IMR-90 (cell line): Measurements from ENCODE around the gene VWA8. TPM values are rescaled to one million over a fixed set of nuclear protein-coding genes. Genes with fewer than 3 reads are reported as not detected.
A peak's percentile ranks its signal among the peaks of the same experiment; 100 is the strongest.

Experiments
- ATAC-seq: fragments of 200-7000 bp; cut with Tn5 transposase; 2 replicates; pipeline ENCODE4 v1.9.1; 2020; ENCODE audit warnings: low read depth, mild to moderate bottlenecking, moderate library complexity
- BruUV-seq: library from RNA; stranded (reverse); fragments of 400-500 nt; replicated peaks from 2 replicates; lab custom pipeline; 2021; lab: Mats Ljungman, UMichigan
- CTCF ChIA-PET: fragments of 300-600 bp; formaldehyde crosslinking; extraction: SDS; loops from one replicate; lab custom pipeline; 2021; ENCODE audit warnings: antibody characterized with exemption; lab: Yijun Ruan, JAX
- POLR2A ChIA-PET: fragments of 300-600 bp; sonication (Branson Sonifier 250); formaldehyde crosslinking; loops from one replicate; lab custom pipeline; 2022; ENCODE audit warnings: antibody characterized with exemption; ENCODE audit not compliant: unreplicated experiment; lab: Charles Lee
- DNase-seq: peaks from one replicate; pipeline ENCODE4 v3.0.0; 2013
- H2AFZ ChIP-seq: replicated peaks from 2 replicates; pipeline ENCODE3; 2013; ENCODE audit warnings: low read length, mild to moderate bottlenecking; ENCODE audit not compliant: poor library complexity
- H2AK5ac ChIP-seq: 2 replicates; pipeline ENCODE4 v1.6.1; 2013; ENCODE audit warnings: low read depth, low read length, inconsistent platforms
- H2AK9ac ChIP-seq: replicated peaks from 2 replicates; pipeline ENCODE3; 2013; ENCODE audit warnings: mild to moderate bottlenecking, low read depth, low read length, moderate library complexity; ENCODE audit not compliant: poor library complexity
- H2BK120ac ChIP-seq: 2 replicates; pipeline ENCODE4 v1.6.1; 2013; ENCODE audit warnings: low read depth, low read length, inconsistent platforms
- H2BK15ac ChIP-seq: 3 replicates; pipeline ENCODE4 v1.6.1; 2013; ENCODE audit warnings: low read depth, low read length, inconsistent platforms
- H2BK20ac ChIP-seq: 2 replicates; pipeline ENCODE4 v1.6.1; 2013; ENCODE audit warnings: low read depth, mild to moderate bottlenecking, inconsistent platforms, low read length, moderate library complexity
- H2BK5ac ChIP-seq: 2 replicates; pipeline ENCODE4 v1.6.1; 2013; ENCODE audit warnings: mild to moderate bottlenecking, low read depth, low read length, inconsistent platforms; ENCODE audit not compliant: poor library complexity, severe bottlenecking
- H3K14ac ChIP-seq: replicated peaks from 2 replicates; pipeline ENCODE4 v1.6.1; 2013; ENCODE audit warnings: low read depth, low read length, inconsistent platforms
- H3K18ac ChIP-seq: 2 replicates; pipeline ENCODE4 v1.6.1; 2013; ENCODE audit warnings: low read depth, low read length, control low read depth
- H3K23ac ChIP-seq: 2 replicates; pipeline ENCODE4 v1.6.1; 2013; ENCODE audit warnings: low read depth, low read length, inconsistent platforms
- H3K27ac ChIP-seq: 2 replicates; pipeline ENCODE4 v1.5.1; 2013; ENCODE audit warnings: mild to moderate bottlenecking, control low read depth, low read length; ENCODE audit not compliant: insufficient read depth
- H3K27me3 ChIP-seq: 2 replicates; pipeline ENCODE4 v1.6.1; 2013; ENCODE audit warnings: low read length; ENCODE audit not compliant: control insufficient read depth, insufficient read depth
- H3K36me3 ChIP-seq: 2 replicates; pipeline ENCODE4 v1.6.1; 2013; ENCODE audit warnings: low read length, mixed read lengths; ENCODE audit not compliant: control insufficient read depth, insufficient read depth
- H3K4ac ChIP-seq: 2 replicates; pipeline ENCODE4 v1.6.1; 2013; ENCODE audit warnings: low read depth, low read length, inconsistent platforms
- H3K4me1 ChIP-seq: 2 replicates; pipeline ENCODE4 v1.6.1; 2013; ENCODE audit warnings: low read length, mixed read lengths; ENCODE audit not compliant: control insufficient read depth, insufficient read depth
- H3K4me2 ChIP-seq: 2 replicates; pipeline ENCODE4 v1.6.1; 2013; ENCODE audit warnings: low read depth, mild to moderate bottlenecking, control low read depth, low read length, moderate library complexity
- H3K4me3 ChIP-seq: 2 replicates; pipeline ENCODE4 v1.5.1; 2013; ENCODE audit warnings: low read depth, mild to moderate bottlenecking, control low read depth, low read length, moderate library complexity; ENCODE audit not compliant: insufficient read depth
- H3K56ac ChIP-seq: 2 replicates; pipeline ENCODE4 v1.6.1; 2013; ENCODE audit warnings: low read length, inconsistent platforms; ENCODE audit not compliant: insufficient read depth; ENCODE audit errors: extremely low read depth
- H3K79me1 ChIP-seq, 2 experiments: 2 replicates each; pipeline ENCODE4 v1.6.1; 2013; ENCODE audit warnings: low read length in 2 of 2, inconsistent platforms in 1 of 2, low read depth in 1 of 2
- H3K9ac ChIP-seq: 2 replicates; pipeline ENCODE4 v1.6.1; 2013; ENCODE audit warnings: low read depth, low read length, control low read depth
- H3K9me1 ChIP-seq: 2 replicates; pipeline ENCODE4 v1.6.1; 2013; ENCODE audit warnings: low read length, inconsistent platforms; ENCODE audit not compliant: insufficient read depth
- H3K9me3 ChIP-seq: 2 replicates; pipeline ENCODE4 v1.6.1; 2013; ENCODE audit warnings: low read length; ENCODE audit not compliant: control insufficient read depth, insufficient read depth
- H4K20me1 ChIP-seq: 2 replicates; pipeline ENCODE4 v1.6.1; 2013; ENCODE audit warnings: low read length, inconsistent platforms; ENCODE audit not compliant: insufficient read depth
- H4K5ac ChIP-seq: 2 replicates; pipeline ENCODE4 v1.6.1; 2013; ENCODE audit warnings: mild to moderate bottlenecking, low read depth, low read length, control low read depth
- H4K8ac ChIP-seq, 2 experiments: 2 replicates each; pipeline ENCODE4 v1.6.1; 2013; ENCODE audit warnings: low read depth in 2 of 2, low read length in 2 of 2, control low read depth in 1 of 2, inconsistent platforms in 1 of 2
- H4K91ac ChIP-seq: 2 replicates; pipeline ENCODE4 v1.6.1; 2013; ENCODE audit warnings: low read depth, low read length, inconsistent platforms; ENCODE audit not compliant: insufficient read depth
- BHLHE40 ChIP-seq: fragments of 150-350 bp; IDR thresholded peaks from 2 replicates; pipeline ENCODE4 v1.6.1; 2016; ENCODE audit warnings: mild to moderate bottlenecking, low read depth, low read length
- CEBPB ChIP-seq: IDR thresholded peaks from 2 replicates; pipeline ENCODE4 v1.6.1; 2012; ENCODE audit warnings: low read depth, low read length, improper control_type of control experiment
- CHD1 ChIP-seq: IDR thresholded peaks from 2 replicates; pipeline ENCODE4 v1.6.1; 2012; ENCODE audit warnings: low read depth, low read length, improper control_type of control experiment
- MAFK ChIP-seq: IDR thresholded peaks from 2 replicates; pipeline ENCODE4 v1.6.1; 2012; ENCODE audit warnings: low read depth, low read length, improper control_type of control experiment
- NFE2L2 ChIP-seq: fragments of 150-350 bp; IDR thresholded peaks from 2 replicates; pipeline ENCODE4 v1.6.1; 2016; ENCODE audit warnings: low read depth, mild to moderate bottlenecking, low read length
- POLR2A ChIP-seq: IDR thresholded peaks from 2 replicates; pipeline ENCODE4 v1.6.1; 2012; ENCODE audit warnings: mild to moderate bottlenecking, low read depth, low read length
- RAD21 ChIP-seq: IDR thresholded peaks from 2 replicates; pipeline ENCODE4 v1.6.1; 2012; ENCODE audit warnings: low read length, improper control_type of control experiment
- RCOR1 ChIP-seq: IDR thresholded peaks from 2 replicates; pipeline ENCODE4 v1.6.1; 2012; ENCODE audit warnings: mild to moderate bottlenecking, low read length, improper control_type of control experiment; ENCODE audit not compliant: insufficient replicate concordance
- RFX5 ChIP-seq: IDR thresholded peaks from 2 replicates; pipeline ENCODE4 v1.8.0; 2012; ENCODE audit warnings: low read depth, mild to moderate bottlenecking, low read length, moderate library complexity
- WGBS, 2 experiments: methylation state at CpG; one replicate each; pipeline versions ENCODE4 v1.1.5 to v1.1.7; 2013; ENCODE audit warnings: missing lambda C conversion rate in 2 of 2; ENCODE audit not compliant: insufficient read length in 1 of 2; ENCODE audit errors: extremely low coverage in 2 of 2; 5-methylcytosine and 5-hydroxymethylcytosine counted together
- dilution Hi-C: fragments of 300-500 bp; cut with HindIII; formaldehyde crosslinking; loops from one replicate; pipeline ENCODE4 v1.14.3; 2018; ENCODE audit warnings: low sequenced_read_pairs; ENCODE audit not compliant: unreplicated experiment
- in situ Hi-C: fragments of 300-500 bp; cut with MboI; formaldehyde crosslinking; loops from 3 replicates; pipeline ENCODE4 v1.14.3; 2019; ENCODE audit warnings: low sequenced_read_pairs, inconsistent platforms, mixed read lengths
- intact Hi-C: fragments of 100-400 bp; cut with micrococcal nuclease; formaldehyde crosslinking; loops from 2 replicates; pipeline ENCODE4 v1.10.0; 2022
- polyA plus RNA-seq, 3 experiments: library from polyadenylated mRNA; depleted of rRNA; stranded (reverse); fragments of >200 nt; gene quantifications; 2 replicates each; pipeline ENCODE4 v1.2.3, GENCODE V29; 2012; ENCODE audit warnings: low replicate concordance in 1 of 3
- total RNA-seq: library from RNA; depleted of rRNA; stranded (reverse); fragments of >200 nt; gene quantifications from 2 replicates; pipeline ENCODE4 v1.2.3, GENCODE V29; 2012
- TF ChIP-seq, protein P1 (sequence below): fragments of 150-350 bp; IDR thresholded peaks from 2 replicates; pipeline ENCODE4 v1.6.1; 2017; ENCODE audit warnings: mild to moderate bottlenecking, antibody characterized with exemption, low read length, low read depth
- TF ChIP-seq, protein P2 (sequence below): fragments of 150-350 bp; IDR thresholded peaks from 2 replicates; pipeline ENCODE4 v1.6.1; 2016; ENCODE audit warnings: low read depth, mild to moderate bottlenecking, low read length, moderate library complexity, borderline replicate concordance

Gene VWA8
- total and polyA plus RNA-seq, 2 of the 4 experiments (the other 2 are of a cell fraction): 5.9 to 18.3 TPM

DNA sequence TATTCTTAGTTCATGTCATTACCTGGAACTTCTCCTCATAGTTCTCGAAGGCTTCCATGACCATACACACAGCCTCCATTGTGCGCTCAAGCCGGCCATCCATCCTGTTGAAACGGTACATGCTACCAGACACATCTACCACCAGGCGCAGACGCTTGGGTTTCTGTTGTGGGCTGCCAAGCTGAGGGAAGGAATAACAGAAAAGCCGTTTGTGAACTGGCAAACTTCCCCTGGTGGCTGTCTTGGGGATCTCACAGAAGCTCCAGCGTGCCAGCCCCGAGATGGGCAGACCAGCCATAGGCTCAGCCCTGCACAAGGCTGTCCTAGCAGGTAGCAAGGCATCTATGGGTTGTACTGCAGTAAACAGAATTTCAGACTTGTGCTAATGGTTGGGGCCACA lies 373.4 kb downstream of the VWA8 start:
- no peaks in the 10 kb centered on the region for H4K20me1 ChIP-seq
- BruUV-seq: no TSS peak
- peak overlapping the region; percentile 82 for H2AK5ac ChIP-seq
- peak overlapping the region; percentile 69; the same call in 2 of the 3 replicates for H2BK15ac ChIP-seq
- H3K9ac ChIP-seq: no peak overlapping the region
- H2BK120ac ChIP-seq: peak overlapping the region; percentile 96
- H4K5ac ChIP-seq: 0 out of 2 replicates have a peak overlapping the region, but pooled peaks have one; percentile 33
- whole genome bisulfite sequencing, 2 experiments: 93% methylated on average over 2 of the region's 9 CpGs; no CpG with 5 or more reads in 1 of the 2 experiments
- peaks cover 13% of the 10 kb centered on the region for H3K9me1 ChIP-seq
- no peak for DNase-seq
- H3K14ac ChIP-seq: peak overlapping the region; percentile 42; the same call in 1 of the 2 replicates
- H3K27me3 ChIP-seq: no peaks in the 10 kb centered on the region
- no peak overlapping the region for H3K27ac ChIP-seq
- TF ChIP-seq BHLHE40 (no peak), RAD21 (no peak), CHD1 (no peak), CEBPB (no peak), POLR2A (no peak), RFX5 (no peak), RCOR1 (no peak), NFE2L2 (no peak), MAFK (no peak)
- TF ChIP-seq, protein P1, sequence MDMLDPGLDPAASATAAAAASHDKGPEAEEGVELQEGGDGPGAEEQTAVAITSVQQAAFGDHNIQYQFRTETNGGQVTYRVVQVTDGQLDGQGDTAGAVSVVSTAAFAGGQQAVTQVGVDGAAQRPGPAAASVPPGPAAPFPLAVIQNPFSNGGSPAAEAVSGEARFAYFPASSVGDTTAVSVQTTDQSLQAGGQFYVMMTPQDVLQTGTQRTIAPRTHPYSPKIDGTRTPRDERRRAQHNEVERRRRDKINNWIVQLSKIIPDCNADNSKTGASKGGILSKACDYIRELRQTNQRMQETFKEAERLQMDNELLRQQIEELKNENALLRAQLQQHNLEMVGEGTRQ: no peak
- TF ChIP-seq, protein P2, sequence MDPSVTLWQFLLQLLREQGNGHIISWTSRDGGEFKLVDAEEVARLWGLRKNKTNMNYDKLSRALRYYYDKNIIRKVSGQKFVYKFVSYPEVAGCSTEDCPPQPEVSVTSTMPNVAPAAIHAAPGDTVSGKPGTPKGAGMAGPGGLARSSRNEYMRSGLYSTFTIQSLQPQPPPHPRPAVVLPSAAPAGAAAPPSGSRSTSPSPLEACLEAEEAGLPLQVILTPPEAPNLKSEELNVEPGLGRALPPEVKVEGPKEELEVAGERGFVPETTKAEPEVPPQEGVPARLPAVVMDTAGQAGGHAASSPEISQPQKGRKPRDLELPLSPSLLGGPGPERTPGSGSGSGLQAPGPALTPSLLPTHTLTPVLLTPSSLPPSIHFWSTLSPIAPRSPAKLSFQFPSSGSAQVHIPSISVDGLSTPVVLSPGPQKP: no peak
- H3K18ac ChIP-seq: no peak overlapping the region; the same call in 1 of the 2 replicates
- in situ Hi-C loops (no loop called here), dilution Hi-C loops (no loop called here), intact Hi-C loops (no loop called here)
- peak overlapping the region; percentile 49 for H2AK9ac ChIP-seq
- H2AFZ ChIP-seq: no peak overlapping the region
- H4K8ac ChIP-seq: peak overlapping the region; percentile 15 to 35; a peak in 2 of 4 replicates
- peak overlapping the region; percentile 57; the same call in 1 of the 2 replicates for H4K91ac ChIP-seq
- H3K9me3 ChIP-seq: no peaks in the 10 kb centered on the region
- H3K4me3 ChIP-seq: no peak overlapping the region
- no peak overlapping the region for H3K56ac ChIP-seq
- H3K36me3 ChIP-seq: peaks cover 6% of the 10 kb centered on the region; the same call in 1 of the 2 replicates
- ChIA-PET POLR2A (no interaction called here), CTCF (interaction anchor here (0.6 to 1.1 kb wide), 3 partner anchors 10 to 128 kb away, joined by 3 read pairs; no protein-coding TSS in a partner anchor)
- peaks cover 16% of the 10 kb centered on the region for H3K4me1 ChIP-seq
- H3K4ac ChIP-seq: peak overlapping the region; percentile 58
- no peaks in the 10 kb centered on the region; a peak in 1 of 4 replicates for H3K79me1 ChIP-seq
- no peak for ATAC-seq
- no peak overlapping the region for H3K4me2 ChIP-seq
- H2BK20ac ChIP-seq: peak overlapping the region; percentile 78
- H3K23ac ChIP-seq: no peak overlapping the region
- no peak overlapping the region for H2BK5ac ChIP-seq
